Ovary (tissue), 9 donors: ENCODE data around the gene SIPA1L3. TPM values are rescaled to one million over a fixed set of nuclear protein-coding genes. Genes with fewer than 3 reads are reported as not detected.

Source experiments
- DNase-seq, 5 donors: peaks; one replicate each; pipeline ENCODE4 v3.0.0-alpha.2; 2019 to 2020
- H3K27ac ChIP-seq, 2 donors: fragments of 200-600 bp; one replicate each; pipeline versions ENCODE4 v1.5.1 to v1.8.0; 2019 to 2022
- H3K27me3 ChIP-seq: fragments of 200-600 bp; one replicate; pipeline ENCODE4 v1.8.0; 2022
- H3K36me3 ChIP-seq: fragments of 200-600 bp; sonication (generic); one replicate; pipeline ENCODE4 v1.5.1; 2019
- H3K4me1 ChIP-seq: one replicate; pipeline ENCODE4 v1.8.1; 2013; ENCODE audit warnings: mild to moderate bottlenecking, moderate library complexity; ENCODE audit not compliant: insufficient read depth
- H3K4me3 ChIP-seq: fragments of 200-600 bp; sonication (generic); one replicate; pipeline ENCODE4 v1.5.1; 2017
- H3K9me3 ChIP-seq, 2 donors: fragments of 200-600 bp in 1 of 2; sonication (generic) in 1 of 2; one replicate each; pipeline versions ENCODE4 v1.5.1 to v1.8.1; 2013 to 2019; ENCODE audit warnings: mild to moderate bottlenecking in 1 of 2, moderate library complexity in 1 of 2
- EP300 ChIP-seq: sonication (generic); formaldehyde crosslinking; IDR thresholded peaks from one replicate; pipeline ENCODE4 v1.6.1; 2017; ENCODE audit warnings: antibody characterized with exemption
- POLR2A ChIP-seq: fragments of 450-650 bp; IDR thresholded peaks from one replicate; pipeline ENCODE4 v1.6.1; 2017; ENCODE audit warnings: antibody characterized with exemption, mild to moderate bottlenecking, moderate library complexity
- WGBS, 3 donors: extraction: QIAGEN DNeasy Blood & Tissue Kit in 1 of 3; methylation state at CpG; one replicate each; pipeline versions ENCODE4 v1.1.5 to v1.1.7; 2013 to 2017; 5-methylcytosine and 5-hydroxymethylcytosine counted together
- intact Hi-C, 4 donors: fragments of 100-400 bp; cut with DNase I; formaldehyde crosslinking; loops; one replicate each; pipeline versions ENCODE4 v1.11.0 to v1.15.1; 2022 to 2023
- polyA plus RNA-seq, 2 donors: library from polyadenylated mRNA; stranded (reverse); fragments of 200-250 nt in 1 of 2; fragments of 350-450 nt in 1 of 2; fragmentation: Illumina TruSeq in 1 of 2; extraction: RNeasy Lipid Tissue Mini Kit (QIAGEN cat#74804) in 1 of 2; gene quantifications; one replicate each; pipeline ENCODE4 v1.2.3, GENCODE V29; 2013 to 2014
- total RNA-seq, 7 donors: library from RNA; depleted of rRNA in 2 of 7; stranded (reverse); fragments of >200 nt in 2 of 7; fragmentation: NEBNext Ultra II Directional in 3 of 7; extraction: Animal tissue kit (Norgen Biotek cat#: 25700) in 3 of 7; gene quantifications; one replicate each; pipeline versions ENCODE4 v1.1.0 to v1.2.4, GENCODE V29; 2016 to 2023
- TF ChIP-seq, protein P1 (sequence below), 3 donors: fragments of 450-650 bp in 2 of 3; fragments of 200-600 bp in 1 of 3; IDR thresholded peaks; one replicate each; pipeline versions ENCODE4 v1.5.1 to v1.8.0; 2016 to 2022; ENCODE audit warnings: antibody characterized with exemption in 3 of 3, mild to moderate bottlenecking in 1 of 3
- donor health status: DM: no; HTN: no; CAD: no; lungs with moderate emphysema.
- donor health status: DM: no; HTN: no; CAD: no.
- donor health status: Bipolar disorder and iron deficiency.
- donor health status: DM: yes; HTN: yes; CAD: no.
- donor health status: DM: no; HTN: no; CAD: no.
- donor health status: DM: yes; HTN: yes; CAD: no.

SIPA1L3 gene
- total and polyA plus RNA-seq, 9 donors: 4.5 to 27.9 (median 18.2) TPM

DNA sequence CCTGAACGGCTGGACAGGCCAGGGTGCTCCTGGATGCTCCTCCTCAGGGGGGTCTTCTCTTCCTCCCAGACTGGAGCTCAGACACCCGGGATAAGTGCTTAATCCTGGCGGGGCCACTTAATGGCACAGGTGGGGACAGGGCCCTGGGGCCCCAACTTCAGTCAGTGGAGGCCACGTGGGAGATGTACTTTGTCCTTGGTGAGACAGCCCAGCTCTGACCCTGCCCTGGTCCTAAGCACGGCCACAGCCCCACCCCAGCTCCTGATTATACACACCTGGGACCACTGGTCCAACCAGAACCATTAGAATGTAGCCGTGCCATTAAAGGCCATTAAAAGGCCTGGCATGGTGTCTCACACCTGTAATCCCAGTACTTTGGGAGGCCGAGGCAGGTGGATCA, 341.4 kb downstream of the SIPA1L3 start:
- Histone ChIP-seq H3K36me3 (no peaks in the 10 kb centered on the region), H3K27ac (peak overlapping the region in 1 of 2 donors; percentile 22), H3K27me3 (no peaks in the 10 kb centered on the region), H3K4me3 (no peak overlapping the region), H3K9me3 (no peaks in the 10 kb centered on the region), H3K4me1 (peaks cover 15% of the 10 kb centered on the region)
- WGBS, 3 donors: 79 to 90% (median 83%) methylated on average over 7 of the region's 7 CpGs
- TF ChIP-seq, protein P1, sequence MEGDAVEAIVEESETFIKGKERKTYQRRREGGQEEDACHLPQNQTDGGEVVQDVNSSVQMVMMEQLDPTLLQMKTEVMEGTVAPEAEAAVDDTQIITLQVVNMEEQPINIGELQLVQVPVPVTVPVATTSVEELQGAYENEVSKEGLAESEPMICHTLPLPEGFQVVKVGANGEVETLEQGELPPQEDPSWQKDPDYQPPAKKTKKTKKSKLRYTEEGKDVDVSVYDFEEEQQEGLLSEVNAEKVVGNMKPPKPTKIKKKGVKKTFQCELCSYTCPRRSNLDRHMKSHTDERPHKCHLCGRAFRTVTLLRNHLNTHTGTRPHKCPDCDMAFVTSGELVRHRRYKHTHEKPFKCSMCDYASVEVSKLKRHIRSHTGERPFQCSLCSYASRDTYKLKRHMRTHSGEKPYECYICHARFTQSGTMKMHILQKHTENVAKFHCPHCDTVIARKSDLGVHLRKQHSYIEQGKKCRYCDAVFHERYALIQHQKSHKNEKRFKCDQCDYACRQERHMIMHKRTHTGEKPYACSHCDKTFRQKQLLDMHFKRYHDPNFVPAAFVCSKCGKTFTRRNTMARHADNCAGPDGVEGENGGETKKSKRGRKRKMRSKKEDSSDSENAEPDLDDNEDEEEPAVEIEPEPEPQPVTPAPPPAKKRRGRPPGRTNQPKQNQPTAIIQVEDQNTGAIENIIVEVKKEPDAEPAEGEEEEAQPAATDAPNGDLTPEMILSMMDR (IDR thresholded peaks at IDR 0.05): no peak
- TF ChIP-seq EP300 (no peak), POLR2A (no peak)
- intact Hi-C loops: loop anchor here in 1 of 4 donors (5.0 kb wide), 1 partner anchor 84 kb away; no protein-coding TSS in a partner anchor
- no peak for DNase-seq

DNA sequence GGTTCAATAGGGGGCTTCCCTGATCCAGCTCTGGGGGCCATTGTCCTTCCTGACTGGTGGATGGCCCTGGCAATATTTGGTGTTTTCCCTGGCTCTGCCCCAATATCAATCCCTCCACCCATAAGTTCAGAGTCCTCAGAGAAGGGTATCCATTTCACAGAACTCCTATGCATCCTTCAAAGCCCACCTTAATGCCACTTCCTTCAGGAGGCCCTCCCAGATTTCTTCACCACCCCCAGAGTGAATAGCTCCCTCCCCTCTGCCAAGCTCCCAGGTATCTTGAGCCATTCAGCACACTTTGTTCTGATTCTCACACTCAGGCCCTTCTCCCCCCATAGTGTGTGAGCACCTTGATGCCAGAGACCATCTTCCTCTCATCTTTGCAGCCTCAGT, 343.4 kb downstream of the SIPA1L3 start:
- Histone ChIP-seq H3K36me3 (no peaks in the 10 kb centered on the region), H3K9me3 (no peaks in the 10 kb centered on the region), H3K27ac (peak overlapping the region in 1 of 2 donors; percentile 88), H3K4me3 (no peak overlapping the region), H3K4me1 (peaks cover 27% of the 10 kb centered on the region), H3K27me3 (no peaks in the 10 kb centered on the region)
- TF ChIP-seq POLR2A (no peak), EP300 (no peak)
- TF ChIP-seq, protein P1 (IDR thresholded peaks at IDR 0.05): no peak
- intact Hi-C loops: loop anchor here in 3 of 4 donors (5.0 kb wide), 2 partner anchors 67 to 72 kb away; partner anchors contain the start of genes KCNK6 (in 1 of the 3) and YIF1B (in 1 of the 3)
- DNase-seq: no peak

DNA sequence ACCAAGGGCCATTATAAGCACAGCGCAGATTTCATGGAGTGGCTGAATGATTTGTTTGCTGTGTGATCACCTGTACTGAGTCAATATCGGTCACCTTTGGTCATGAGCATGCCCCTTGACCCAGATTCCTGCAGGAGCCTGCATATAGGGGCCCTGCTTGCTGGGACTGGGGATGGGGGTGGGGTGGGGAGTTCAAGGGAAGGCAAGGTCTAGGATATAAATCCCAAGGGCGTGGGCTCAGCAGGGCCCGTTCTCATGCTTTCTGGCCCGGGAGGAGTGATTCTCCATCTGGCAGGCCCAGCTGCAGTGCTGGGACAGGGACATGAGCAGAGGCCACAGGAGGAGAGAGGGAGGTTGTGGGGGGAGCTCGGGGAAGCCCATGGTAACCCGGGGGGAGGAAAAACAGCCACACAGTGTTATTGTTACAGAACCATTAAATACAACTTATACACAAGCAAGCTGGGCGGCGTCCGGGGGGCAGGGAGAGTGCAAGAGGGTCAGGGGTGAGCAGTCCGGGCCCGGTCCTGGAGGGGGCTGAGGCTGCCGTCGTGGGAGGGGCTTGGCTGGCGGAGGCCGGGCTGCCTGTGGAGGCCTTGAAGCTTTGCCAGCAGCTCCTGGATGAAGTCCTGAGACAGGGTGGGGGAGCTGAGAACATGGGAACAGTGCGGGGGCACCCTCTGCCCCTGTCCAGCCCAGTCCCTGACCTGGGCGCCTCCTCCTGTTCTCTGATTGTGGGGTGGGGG, 344.0 kb downstream of the SIPA1L3 start:
- Histone ChIP-seq H3K9me3 (no peaks in the 10 kb centered on the region), H3K36me3 (no peaks in the 10 kb centered on the region), H3K4me3 (peak overlapping the region; percentile 11), H3K27me3 (no peaks in the 10 kb centered on the region), H3K27ac (peak overlapping the region; percentile 59 to 88), H3K4me1 (peaks cover 27% of the 10 kb centered on the region)
- peak; percentile 94 to 98 (median 97) for DNase-seq
- TF ChIP-seq, protein P1 (IDR thresholded peaks at IDR 0.05): no peak
- TF ChIP-seq POLR2A (no peak), EP300 (no peak)
- WGBS, 3 donors: 8 to 14% (median 12%) methylated on average over 18 of the region's 18 CpGs
- intact Hi-C loops: loop anchor here in 3 of 4 donors (5.0 kb wide), 2 partner anchors 66 to 71 kb away; partner anchors contain the start of genes KCNK6 (in 1 of the 3) and YIF1B (in 1 of the 3)

DNA sequence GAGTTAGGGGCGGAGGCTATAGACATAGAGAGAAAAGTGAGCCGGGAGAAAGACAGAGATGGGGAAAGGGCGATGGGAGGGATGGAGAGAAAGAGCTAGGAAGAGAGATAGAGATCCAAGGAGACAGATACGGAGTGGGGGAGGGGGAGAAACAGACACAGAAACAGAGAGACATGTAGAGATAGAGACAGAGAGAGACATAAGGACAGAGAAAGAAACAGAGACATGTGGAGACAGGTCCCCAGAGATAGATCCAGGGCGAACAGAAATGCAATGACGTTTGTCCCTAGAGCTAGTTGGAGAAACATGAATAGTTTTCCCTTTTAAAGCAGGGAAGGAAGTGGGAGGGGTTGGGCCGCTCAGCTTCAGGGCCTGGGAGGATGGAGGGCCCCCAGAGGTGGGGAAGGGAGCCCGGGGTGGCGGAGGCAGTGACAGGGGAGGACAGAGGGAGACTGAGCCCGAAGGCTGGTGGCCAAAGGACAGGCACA, 344.6 kb downstream of the SIPA1L3 start:
- peak; percentile 56 to 72 (median 65) for DNase-seq
- peak overlapping the region; percentile 11 for H3K4me3 ChIP-seq
- intact Hi-C loops: loop anchor here in 3 of 4 donors (5.0 kb wide), 2 partner anchors 66 to 71 kb away; partner anchors contain the start of genes KCNK6 (in 1 of the 3) and YIF1B (in 1 of the 3)
- no peaks in the 10 kb centered on the region for H3K36me3 ChIP-seq
- no peaks in the 10 kb centered on the region for H3K27me3 ChIP-seq
- 2 to 4% (median 4%) methylated on average over 10 of the region's 10 CpGs for WGBS, 3 donors
- peak overlapping the region; percentile 88 to 89 for H3K27ac ChIP-seq
- H3K9me3 ChIP-seq: no peaks in the 10 kb centered on the region
- peaks cover 26% of the 10 kb centered on the region for H3K4me1 ChIP-seq
- TF ChIP-seq, protein P1 (IDR thresholded peaks at IDR 0.05): no peak
- TF ChIP-seq EP300 (no peak), POLR2A (no peak)
